ENCODE results near the gene SAMD8. TPM values are rescaled to one million over a fixed set of nuclear protein-coding genes. Genes with fewer than 3 reads are reported as not detected.
A peak's percentile ranks its signal among the peaks of the same experiment; 100 is the strongest.
"Not testable (repeated sequence)": the region's sequence is repeated elsewhere in the genome, so short reads cannot be mapped to it uniquely, and the experiment has no call there.

Gene SAMD8
- total RNA-seq, 2 donors from 2014 or later = 19.8 to 42.0 TPM

GRCh38 chr10:75097666-75098285 is 13.7 kb upstream of the SAMD8 start:
- Mint-ChIP-seq H3K27me3 (no peaks in the 10 kb centered on the region), H3K4me1 (no peaks in the 10 kb centered on the region), H3K4me3 (no peak overlapping the region), H3K9me3 (no peaks in the 10 kb centered on the region), H3K27ac (no peak overlapping the region), H3K36me3 (ENCODE audit: low read depth) (no peaks in the 10 kb centered on the region)
- ATAC-seq (replicated peaks) = no peak

- H3K27ac Mint-ChIP-seq = no peak overlapping the region
- H3K27me3 Mint-ChIP-seq = no peaks in the 10 kb centered on the region
- no peaks in the 10 kb centered on the region for H3K9me3 Mint-ChIP-seq
- no peak overlapping the region for H3K4me3 Mint-ChIP-seq
- no peaks in the 10 kb centered on the region for H3K4me1 Mint-ChIP-seq
- no peak for ATAC-seq (replicated peaks)
- no peaks in the 10 kb centered on the region for H3K36me3 Mint-ChIP-seq (ENCODE audit: low read depth)
Observed at GRCh38 chr10:75098902-75099673, 12.4 kb upstream of the SAMD8 start.

DNA sequence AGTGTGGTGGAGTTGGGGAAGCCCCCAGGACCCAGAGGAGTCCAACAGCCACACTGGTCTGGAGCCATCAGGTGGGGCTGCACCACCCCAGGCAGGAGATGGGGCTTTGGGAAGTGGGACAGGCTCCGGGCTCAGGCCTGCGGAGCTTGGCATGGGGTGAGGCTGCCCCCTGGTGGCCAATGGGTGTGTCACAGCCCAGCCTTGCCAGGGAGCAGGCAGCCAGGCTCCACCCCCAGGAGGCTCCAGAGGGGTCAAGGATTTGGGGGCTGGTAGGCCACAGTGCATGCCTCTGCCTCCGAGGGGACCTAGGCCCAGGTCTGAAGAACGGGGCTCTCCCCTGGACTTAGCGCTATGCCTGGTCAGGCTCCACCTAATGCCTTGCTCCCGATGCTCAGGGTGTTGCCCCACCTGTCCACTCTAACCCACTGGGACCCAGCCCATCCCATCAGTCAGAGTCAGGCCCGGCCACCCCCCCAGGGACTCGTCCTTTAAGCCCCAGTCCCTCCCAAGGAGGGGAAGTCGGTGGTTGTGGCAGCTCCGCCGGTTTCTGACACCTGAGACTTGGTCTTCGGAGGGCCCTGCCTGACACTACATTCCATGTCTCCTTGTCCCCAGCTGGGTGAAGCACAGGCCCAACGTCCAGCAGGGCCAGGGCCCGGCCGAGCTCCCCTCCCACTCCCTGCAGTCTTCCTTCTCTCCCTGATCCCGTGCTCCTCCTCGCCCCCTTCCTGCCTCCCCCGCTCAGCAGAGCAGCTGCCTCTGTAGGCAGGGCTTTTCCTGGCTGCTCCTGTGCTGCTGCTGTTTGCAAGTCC is 11.3 kb upstream of the SAMD8 start:
- Mint-ChIP-seq H3K27me3 (no peaks in the 10 kb centered on the region), H3K4me1 (no peaks in the 10 kb centered on the region), H3K9me3 (no peaks in the 10 kb centered on the region), H3K27ac (peak overlapping the region; percentile 36), H3K4me3 (no peak overlapping the region), H3K36me3 (ENCODE audit: low read depth) (no peaks in the 10 kb centered on the region)
- peak; percentile 93 for ATAC-seq (replicated peaks)

DNA sequence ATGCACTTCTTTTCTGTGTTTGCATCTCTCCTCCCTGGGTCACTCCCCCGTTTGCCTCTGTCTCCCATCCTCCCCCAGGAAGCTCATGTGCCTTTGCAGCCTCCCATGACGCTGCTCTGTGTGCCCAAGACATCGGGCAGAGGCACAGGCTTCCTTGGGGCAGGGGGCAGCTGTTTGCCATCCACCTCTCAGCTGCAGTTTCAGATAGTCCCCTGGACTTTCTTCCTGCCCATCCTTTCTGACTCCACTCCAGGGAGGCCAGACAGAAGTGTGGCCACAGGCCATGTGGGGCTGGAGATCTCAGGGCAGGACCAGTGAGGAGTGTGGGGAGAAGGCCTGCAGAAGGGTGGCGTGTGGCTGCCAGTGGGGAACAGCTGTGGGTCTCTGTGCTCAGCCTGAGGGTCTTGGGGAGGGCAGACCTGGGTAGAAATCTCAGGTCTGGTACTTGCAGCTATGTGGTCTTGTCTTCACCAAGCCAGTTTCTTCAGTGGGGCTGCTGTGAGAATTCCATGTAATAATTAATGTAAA is 10.6 kb upstream of the SAMD8 start:
- no peak overlapping the region for H3K4me3 Mint-ChIP-seq
- H3K27me3 Mint-ChIP-seq = no peaks in the 10 kb centered on the region
- no peak overlapping the region for H3K27ac Mint-ChIP-seq
- H3K36me3 Mint-ChIP-seq (ENCODE audit: low read depth) = no peaks in the 10 kb centered on the region
- H3K9me3 Mint-ChIP-seq = no peaks in the 10 kb centered on the region
- no peak for ATAC-seq (replicated peaks)
- H3K4me1 Mint-ChIP-seq = no peaks in the 10 kb centered on the region

- no peaks in the 10 kb centered on the region for H3K36me3 Mint-ChIP-seq (ENCODE audit: low read depth)
- no peak for ATAC-seq (replicated peaks)
- no peaks in the 10 kb centered on the region for H3K27me3 Mint-ChIP-seq
- no peaks in the 10 kb centered on the region for H3K9me3 Mint-ChIP-seq
- no peak overlapping the region for H3K27ac Mint-ChIP-seq
- H3K4me3 Mint-ChIP-seq = no peak overlapping the region
- H3K4me1 Mint-ChIP-seq = no peaks in the 10 kb centered on the region
Observed at GRCh38 chr10:75101416-75102251, 9.8 kb upstream of the SAMD8 start.

- Mint-ChIP-seq H3K4me1 (no peaks in the 10 kb centered on the region), H3K27ac (no peak overlapping the region), H3K9me3 (no peaks in the 10 kb centered on the region), H3K4me3 (no peak overlapping the region), H3K36me3 (ENCODE audit: low read depth) (no peaks in the 10 kb centered on the region), H3K27me3 (no peaks in the 10 kb centered on the region)
- ATAC-seq (replicated peaks) = no peak
Observed at GRCh38 chr10:75102830-75103673, 8.4 kb upstream of the SAMD8 start.

DNA sequence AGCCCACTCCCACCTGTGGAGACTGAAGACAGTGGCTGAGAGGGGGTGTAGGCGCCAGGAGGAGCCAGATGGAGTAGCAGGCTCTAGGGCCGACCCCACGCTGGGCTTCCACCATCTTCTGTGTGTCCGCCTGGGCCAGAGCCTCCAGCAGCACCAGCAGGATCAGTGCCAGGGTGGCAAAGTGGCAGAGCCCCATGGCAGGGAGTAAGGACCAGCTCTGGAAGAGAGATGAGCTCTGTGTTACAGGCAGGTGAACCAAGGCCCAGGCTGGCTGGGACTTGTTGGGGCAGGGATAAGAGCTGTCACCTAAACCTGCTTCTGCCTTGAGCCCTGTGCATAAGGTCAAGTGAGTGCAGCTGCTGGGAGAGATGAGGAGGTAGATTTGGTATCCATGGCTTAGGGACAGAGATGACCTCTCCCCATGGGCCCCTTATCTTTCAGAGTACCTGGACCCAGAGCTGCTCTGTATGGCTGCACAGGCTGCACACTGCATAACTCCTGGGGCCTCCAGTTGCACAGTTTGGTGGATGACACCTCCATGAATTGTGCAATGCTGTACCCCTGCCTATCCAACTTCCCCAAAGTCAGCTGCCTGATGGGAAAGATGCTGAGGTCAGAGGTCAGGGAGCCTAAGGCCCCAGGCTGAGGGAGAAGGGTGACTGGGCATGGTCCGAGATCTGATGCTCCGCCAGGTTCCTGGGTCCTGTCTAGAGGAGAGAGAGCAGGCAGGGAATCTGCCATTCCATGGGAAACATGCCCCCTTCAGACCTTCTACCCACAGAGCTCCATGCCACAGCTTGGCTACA is 7.4 kb upstream of the SAMD8 start:
- H3K36me3 Mint-ChIP-seq (ENCODE audit: low read depth) = no peaks in the 10 kb centered on the region
- no peaks in the 10 kb centered on the region for H3K9me3 Mint-ChIP-seq
- no peak overlapping the region for H3K4me3 Mint-ChIP-seq
- H3K4me1 Mint-ChIP-seq = peaks cover 5% of the 10 kb centered on the region
- no peak for ATAC-seq (replicated peaks)
- H3K27ac Mint-ChIP-seq = no peak overlapping the region
- H3K27me3 Mint-ChIP-seq = no peaks in the 10 kb centered on the region

GRCh38 chr10:75104842-75105241 is 6.6 kb upstream of the SAMD8 start:
- no peak for ATAC-seq (replicated peaks)
- peaks cover 12% of the 10 kb centered on the region for H3K4me1 Mint-ChIP-seq
- no peaks in the 10 kb centered on the region for H3K36me3 Mint-ChIP-seq (ENCODE audit: low read depth)
- H3K27ac Mint-ChIP-seq = no peak overlapping the region
- no peaks in the 10 kb centered on the region for H3K9me3 Mint-ChIP-seq
- H3K27me3 Mint-ChIP-seq = no peaks in the 10 kb centered on the region
- no peak overlapping the region for H3K4me3 Mint-ChIP-seq

- H3K4me1 Mint-ChIP-seq = peaks cover 19% of the 10 kb centered on the region
- H3K36me3 Mint-ChIP-seq (ENCODE audit: low read depth) = no peaks in the 10 kb centered on the region
- H3K9me3 Mint-ChIP-seq = no peaks in the 10 kb centered on the region
- ATAC-seq (replicated peaks) = no peak
- H3K4me3 Mint-ChIP-seq = no peak overlapping the region
- no peaks in the 10 kb centered on the region for H3K27me3 Mint-ChIP-seq
- peak overlapping the region; percentile 28 for H3K27ac Mint-ChIP-seq
Observed at GRCh38 chr10:75105576-75106197, 5.8 kb upstream of the SAMD8 start.

GRCh38 chr10:75106242-75106641 is 5.2 kb upstream of the SAMD8 start:
- Mint-ChIP-seq H3K27ac (peak overlapping the region; percentile 28), H3K9me3 (no peaks in the 10 kb centered on the region), H3K4me1 (peaks cover 19% of the 10 kb centered on the region), H3K27me3 (no peaks in the 10 kb centered on the region), H3K4me3 (no peak overlapping the region), H3K36me3 (ENCODE audit: low read depth) (no peaks in the 10 kb centered on the region)
- no peak for ATAC-seq (replicated peaks)

GRCh38 chr10:75106891-75107290 is 4.6 kb upstream of the SAMD8 start:
- ATAC-seq (replicated peaks); H3K27me3 Mint-ChIP-seq; H3K9me3 Mint-ChIP-seq; H3K4me3 Mint-ChIP-seq; H3K27ac Mint-ChIP-seq; H3K36me3 Mint-ChIP-seq (ENCODE audit: low read depth): not testable (repeated sequence)
- peaks cover 19% of the 10 kb centered on the region for H3K4me1 Mint-ChIP-seq

Measured in activated T-helper 17 cell treated with anti-CD3 and anti-CD28 coated beads, Interleukin-2, amount 50 U/mL, for 72 hours (primary cell).